ENCODE results near the gene ADIPOR1. TPM values are rescaled to one million over a fixed set of nuclear protein-coding genes. Genes with fewer than 3 reads are reported as not detected.
"Not testable (repeated sequence)": the region's sequence is repeated elsewhere in the genome, so short reads cannot be mapped to it uniquely, and the experiment has no call there.

ADIPOR1 gene
- total RNA-seq, 1 donor from 2014 or later: 92.1 TPM

GRCh38 chr1:202908998-202909397, 49.1 kb downstream of the ADIPOR1 start:
- Mint-ChIP-seq H3K9me3 (no peaks in the 10 kb centered on the region), H3K27me3 (no peaks in the 10 kb centered on the region), H3K4me1 (peaks cover 8% of the 10 kb centered on the region), H3K4me3 (no peak overlapping the region), H3K27ac (no peak overlapping the region), H3K36me3 (ENCODE audit: low read depth) (peaks cover 42% of the 10 kb centered on the region)
- no peak for DNase-seq
- intact Hi-C loops (cut with micrococcal nuclease): no loop called here

DNA sequence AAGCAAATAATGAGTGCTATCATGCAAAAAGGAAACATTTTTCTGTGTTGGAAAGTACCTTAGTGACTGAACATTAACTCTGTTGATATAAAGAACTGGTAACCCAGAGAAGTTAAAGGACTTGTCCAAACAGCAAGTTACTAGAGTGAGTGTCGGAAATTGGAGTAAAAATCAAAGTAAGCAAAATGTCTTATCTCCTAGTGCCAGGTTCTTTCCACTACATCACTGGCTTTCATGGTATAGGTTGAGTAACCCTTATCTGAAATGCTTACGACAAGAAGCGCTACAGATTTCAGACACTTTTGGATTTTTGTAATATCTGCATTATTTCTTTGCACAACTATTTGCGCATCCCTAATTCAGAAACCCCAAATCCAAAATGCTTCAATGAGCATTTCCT, 52.8 kb downstream of the ADIPOR1 start:
- Mint-ChIP-seq H3K4me3 (no peak overlapping the region), H3K4me1 (no peaks in the 10 kb centered on the region), H3K36me3 (ENCODE audit: low read depth) (peaks cover 26% of the 10 kb centered on the region), H3K27me3 (no peaks in the 10 kb centered on the region), H3K27ac (no peak overlapping the region), H3K9me3 (no peaks in the 10 kb centered on the region)
- no peak for DNase-seq
- intact Hi-C loops (cut with micrococcal nuclease): no loop called here

DNA sequence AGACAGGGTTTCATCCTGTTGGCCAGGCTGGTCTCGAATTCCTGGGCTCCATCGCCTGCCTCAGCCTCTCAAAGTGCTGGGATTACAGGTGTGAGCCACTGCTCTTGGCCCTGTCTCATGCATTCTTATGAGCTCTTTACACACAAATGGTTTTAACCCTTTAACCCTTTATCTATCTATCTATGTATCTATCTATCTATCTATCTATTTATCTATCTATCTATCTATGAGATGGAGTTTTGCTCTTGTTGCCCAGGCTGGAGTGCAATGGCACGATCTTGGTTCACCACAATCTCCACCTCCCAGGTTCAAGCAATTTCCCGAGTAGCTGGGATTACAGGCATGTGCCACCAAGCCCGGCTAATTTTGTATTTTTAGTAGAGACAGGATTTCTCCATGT, 54.3 kb downstream of the ADIPOR1 start:
- H3K27me3 Mint-ChIP-seq; H3K27ac Mint-ChIP-seq; DNase-seq; H3K4me3 Mint-ChIP-seq; H3K4me1 Mint-ChIP-seq; H3K9me3 Mint-ChIP-seq; intact Hi-C loops (cut with micrococcal nuclease): not testable (repeated sequence)
- peaks cover 26% of the 10 kb centered on the region for H3K36me3 Mint-ChIP-seq (ENCODE audit: low read depth)

GRCh38 chr1:202901555-202901954, 56.6 kb downstream of the ADIPOR1 start:
- no peaks in the 10 kb centered on the region for H3K27me3 Mint-ChIP-seq
- no peak for DNase-seq
- no peak overlapping the region for H3K4me3 Mint-ChIP-seq
- no peak overlapping the region for H3K27ac Mint-ChIP-seq
- H3K36me3 Mint-ChIP-seq (ENCODE audit: low read depth): peaks cover 34% of the 10 kb centered on the region
- intact Hi-C loops (cut with micrococcal nuclease): no loop called here
- H3K4me1 Mint-ChIP-seq: peaks cover 1% of the 10 kb centered on the region
- no peaks in the 10 kb centered on the region for H3K9me3 Mint-ChIP-seq

DNA sequence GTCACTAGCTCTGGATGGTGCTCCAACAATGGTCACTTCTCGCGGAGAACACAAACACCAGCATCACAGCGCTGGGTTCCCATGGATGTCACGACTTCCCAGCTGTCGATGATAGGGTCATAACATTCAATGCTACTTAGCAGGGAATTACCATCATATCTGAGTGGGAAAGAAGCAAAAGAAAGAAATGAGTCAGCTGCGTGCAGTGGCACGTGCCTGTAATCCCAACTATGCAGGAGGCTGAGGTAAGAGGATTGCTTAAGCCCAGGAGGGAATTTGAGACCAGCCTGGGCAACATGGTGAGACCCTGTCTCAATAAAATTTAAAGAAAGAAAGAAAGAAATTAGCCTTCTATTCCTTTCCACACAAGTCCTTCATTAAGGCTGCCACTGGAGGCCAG, 65.6 kb downstream of the ADIPOR1 start:
- intact Hi-C loops (cut with micrococcal nuclease): no loop called here
- Mint-ChIP-seq H3K27me3 (peaks cover 2% of the 10 kb centered on the region), H3K9me3 (no peaks in the 10 kb centered on the region), H3K36me3 (ENCODE audit: low read depth) (peaks cover 49% of the 10 kb centered on the region), H3K4me3 (no peak overlapping the region), H3K27ac (no peak overlapping the region), H3K4me1 (peaks cover 16% of the 10 kb centered on the region)
- no peak for DNase-seq

Other genes with a start within 250 kb of the ADIPOR1 start
- not detected in 2 replicates for gene SYT2, start 247.9 kb downstream of the ADIPOR1 start, total RNA-seq
- 83.2 and 92.7 TPM in 2 replicates for gene KDM5B, start 149.9 kb downstream of the ADIPOR1 start, total RNA-seq
- 0.83 and 1.4 TPM in 2 replicates for gene PCAT6, start 147.4 kb downstream of the ADIPOR1 start, total RNA-seq
- 11.8 and 12.7 TPM in 2 replicates for gene RABIF, start 69.2 kb downstream of the ADIPOR1 start, total RNA-seq
- gene KLHL12, start 31.1 kb downstream of the ADIPOR1 start, total RNA-seq: 28.0 and 30.5 TPM in 2 replicates
- gene CYB5R1, start 8.9 kb upstream of the ADIPOR1 start, total RNA-seq: 18.0 and 19.9 TPM in 2 replicates
- gene TMEM183A, start 49.1 kb upstream of the ADIPOR1 start, total RNA-seq: 77.7 and 82.8 TPM in 2 replicates
- 34.2 and 35.1 TPM in 2 replicates for gene PPFIA4, start 68.2 kb upstream of the ADIPOR1 start, total RNA-seq
- not detected in 2 replicates for gene MYOG, start 127.7 kb upstream of the ADIPOR1 start, total RNA-seq
- gene ADORA1, start 169.4 kb upstream of the ADIPOR1 start, total RNA-seq: not detected in 2 replicates
- gene MYBPH, start 217.5 kb upstream of the ADIPOR1 start, total RNA-seq: not detected in 2 replicates
- gene CHI3L1, start 228.4 kb upstream of the ADIPOR1 start, total RNA-seq: not detected in 2 replicates

All from activated CD4-positive, alpha-beta T cell treated with anti-CD3 and anti-CD28 coated beads, Interleukin-2, amount 10 ng/mL, durations not matched to agents 24 days and 14 days (primary cell).